ENCODE measurements around the gene PCED1A.

PCED1A gene, protein sequence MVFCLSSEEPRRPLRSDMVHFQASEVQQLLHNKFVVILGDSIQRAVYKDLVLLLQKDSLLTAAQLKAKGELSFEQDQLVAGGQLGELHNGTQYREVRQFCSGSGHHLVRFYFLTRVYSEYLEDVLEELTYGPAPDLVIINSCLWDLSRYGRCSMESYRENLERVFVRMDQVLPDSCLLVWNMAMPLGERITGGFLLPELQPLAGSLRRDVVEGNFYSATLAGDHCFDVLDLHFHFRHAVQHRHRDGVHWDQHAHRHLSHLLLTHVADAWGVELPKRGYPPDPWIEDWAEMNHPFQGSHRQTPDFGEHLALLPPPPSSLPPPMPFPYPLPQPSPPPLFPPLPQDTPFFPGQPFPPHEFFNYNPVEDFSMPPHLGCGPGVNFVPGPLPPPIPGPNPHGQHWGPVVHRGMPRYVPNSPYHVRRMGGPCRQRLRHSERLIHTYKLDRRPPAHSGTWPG

DNA sequence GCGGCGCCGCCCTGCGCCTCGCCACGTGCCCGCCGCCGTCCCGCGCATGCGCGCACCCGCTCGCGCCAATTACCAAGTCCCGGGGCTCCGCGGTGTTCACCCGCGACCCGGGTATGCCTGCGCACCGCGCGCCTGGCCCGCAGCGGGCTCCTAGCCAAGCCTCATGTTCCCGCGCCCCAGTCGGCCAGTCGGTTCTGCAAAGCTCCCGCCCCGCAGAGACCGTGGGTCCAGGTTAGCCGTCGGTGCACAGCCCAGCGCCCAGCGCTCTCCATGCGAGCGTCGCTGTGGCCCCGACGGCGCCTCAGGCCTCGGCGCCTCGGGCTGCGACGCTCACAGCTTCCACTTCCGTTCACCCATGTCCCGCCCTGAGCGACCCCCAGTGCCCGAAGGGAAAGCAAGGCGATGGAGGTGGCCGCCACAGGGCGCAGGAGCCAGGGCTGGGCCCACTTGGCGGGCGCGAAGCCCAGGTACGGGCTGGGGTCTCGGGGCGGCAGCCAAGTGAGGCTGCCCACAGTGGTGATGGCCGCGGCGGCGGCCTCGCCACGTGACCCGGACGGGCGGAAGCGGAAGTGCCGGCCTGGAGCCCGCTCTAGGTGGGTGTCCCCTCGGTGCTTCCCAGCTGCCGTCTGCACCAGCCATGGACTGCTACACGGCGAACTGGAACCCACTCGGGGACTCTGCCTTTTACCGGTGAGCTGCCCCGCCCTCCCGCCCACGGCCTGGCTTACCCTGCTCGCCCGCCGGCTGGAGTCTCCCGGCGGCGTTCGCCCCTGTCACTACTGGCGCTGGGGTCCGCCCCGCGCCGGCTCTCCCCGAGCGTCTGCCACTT lies at the start of gene PCED1A, which contains the start of gene VPS16:
TSS of gene PCED1A (minus strand) at position 518 of the 829 bp plus-strand sequence. CDS start 743 bp downstream, outside the sequence.
TSS of gene VPS16 (plus strand) at position 608 of the 829 bp plus-strand sequence. CDS start at position 638, 30 bp downstream.
- intact Hi-C loops (cut with DNase I; ENCODE audit: low total_unique reads): no loop called here
- H3K9me3 ChIP-seq: no peaks in the 10 kb centered on the region
- peaks cover 0 to 27% (median 5%) of the 10 kb centered on the region in 3 donors for H3K36me3 ChIP-seq
- H3K4me1 ChIP-seq: peaks cover 0 to 30% (median 17%) of the 10 kb centered on the region in 4 donors
- peak within 1 kb of the TSS; percentile 89 to 95 for H3K4me3 ChIP-seq
- H3K27ac ChIP-seq: peak within 1 kb of the TSS; percentile 92 to 95
- TF ChIP-seq, protein P1, sequence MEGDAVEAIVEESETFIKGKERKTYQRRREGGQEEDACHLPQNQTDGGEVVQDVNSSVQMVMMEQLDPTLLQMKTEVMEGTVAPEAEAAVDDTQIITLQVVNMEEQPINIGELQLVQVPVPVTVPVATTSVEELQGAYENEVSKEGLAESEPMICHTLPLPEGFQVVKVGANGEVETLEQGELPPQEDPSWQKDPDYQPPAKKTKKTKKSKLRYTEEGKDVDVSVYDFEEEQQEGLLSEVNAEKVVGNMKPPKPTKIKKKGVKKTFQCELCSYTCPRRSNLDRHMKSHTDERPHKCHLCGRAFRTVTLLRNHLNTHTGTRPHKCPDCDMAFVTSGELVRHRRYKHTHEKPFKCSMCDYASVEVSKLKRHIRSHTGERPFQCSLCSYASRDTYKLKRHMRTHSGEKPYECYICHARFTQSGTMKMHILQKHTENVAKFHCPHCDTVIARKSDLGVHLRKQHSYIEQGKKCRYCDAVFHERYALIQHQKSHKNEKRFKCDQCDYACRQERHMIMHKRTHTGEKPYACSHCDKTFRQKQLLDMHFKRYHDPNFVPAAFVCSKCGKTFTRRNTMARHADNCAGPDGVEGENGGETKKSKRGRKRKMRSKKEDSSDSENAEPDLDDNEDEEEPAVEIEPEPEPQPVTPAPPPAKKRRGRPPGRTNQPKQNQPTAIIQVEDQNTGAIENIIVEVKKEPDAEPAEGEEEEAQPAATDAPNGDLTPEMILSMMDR (IDR thresholded peaks at IDR 0.05): no peak
- H3K27me3 ChIP-seq: no peaks in the 10 kb centered on the region
- DNase-seq: peak; percentile 84 to 92

DNA sequence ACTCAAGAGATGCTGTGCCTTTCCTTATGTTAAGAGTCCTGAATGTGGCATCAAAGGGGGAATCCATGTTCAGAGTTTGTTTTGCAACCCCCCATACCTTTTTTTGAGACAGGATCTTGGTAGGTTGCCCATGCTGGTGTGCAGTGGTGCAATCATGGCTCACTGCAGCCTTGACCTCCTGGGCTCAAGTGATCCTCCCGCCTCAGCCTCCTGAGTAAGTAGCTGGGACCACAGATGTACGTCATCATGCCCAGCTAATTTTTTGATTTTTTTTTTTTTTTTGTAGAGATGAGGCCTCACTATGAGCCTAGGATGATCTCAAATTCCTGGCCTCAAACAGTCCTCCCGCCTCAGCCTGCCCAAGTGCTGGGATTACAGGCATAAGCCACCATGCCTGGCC lies 49.3 kb upstream of the PCED1A start:
- no peak overlapping the region for H3K27ac ChIP-seq
- H3K4me1 ChIP-seq: peaks cover 0 to 5% (median 0%) of the 10 kb centered on the region in 4 donors
- TF ChIP-seq, protein P1 (IDR thresholded peaks at IDR 0.05): no peak

DNA sequence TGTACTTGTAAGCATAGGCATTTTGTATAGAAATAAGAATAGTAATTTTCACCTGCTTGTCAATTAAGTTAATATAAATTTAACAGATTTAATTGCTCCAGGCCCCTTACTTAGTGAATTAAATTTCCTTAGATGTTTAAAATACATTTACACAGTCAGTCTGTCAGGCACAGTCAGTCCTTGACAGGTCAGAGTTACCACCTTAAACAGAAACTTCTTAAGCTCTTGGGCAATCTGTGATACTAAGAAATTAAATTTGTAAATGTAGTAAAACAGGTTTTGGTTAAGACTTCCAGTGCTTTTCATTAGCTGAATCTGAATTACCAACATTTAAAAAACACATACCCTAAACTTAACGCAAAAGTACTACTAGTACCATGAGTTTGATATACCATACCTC lies 48.8 kb upstream of the PCED1A start:
- H3K27me3 ChIP-seq: no peaks in the 10 kb centered on the region
- H3K4me1 ChIP-seq: peaks cover 0 to 5% (median 0%) of the 10 kb centered on the region in 4 donors

More for the DNA sequence above, 49.3 kb upstream of the PCED1A start:
- no peaks in the 10 kb centered on the region for H3K9me3 ChIP-seq
- no peak for DNase-seq
- intact Hi-C loops (cut with DNase I; ENCODE audit: low total_unique reads): no loop called here
- H3K27me3 ChIP-seq: no peaks in the 10 kb centered on the region
- no peak overlapping the region for H3K4me3 ChIP-seq
- no peaks in the 10 kb centered on the region for H3K36me3 ChIP-seq

DNA sequence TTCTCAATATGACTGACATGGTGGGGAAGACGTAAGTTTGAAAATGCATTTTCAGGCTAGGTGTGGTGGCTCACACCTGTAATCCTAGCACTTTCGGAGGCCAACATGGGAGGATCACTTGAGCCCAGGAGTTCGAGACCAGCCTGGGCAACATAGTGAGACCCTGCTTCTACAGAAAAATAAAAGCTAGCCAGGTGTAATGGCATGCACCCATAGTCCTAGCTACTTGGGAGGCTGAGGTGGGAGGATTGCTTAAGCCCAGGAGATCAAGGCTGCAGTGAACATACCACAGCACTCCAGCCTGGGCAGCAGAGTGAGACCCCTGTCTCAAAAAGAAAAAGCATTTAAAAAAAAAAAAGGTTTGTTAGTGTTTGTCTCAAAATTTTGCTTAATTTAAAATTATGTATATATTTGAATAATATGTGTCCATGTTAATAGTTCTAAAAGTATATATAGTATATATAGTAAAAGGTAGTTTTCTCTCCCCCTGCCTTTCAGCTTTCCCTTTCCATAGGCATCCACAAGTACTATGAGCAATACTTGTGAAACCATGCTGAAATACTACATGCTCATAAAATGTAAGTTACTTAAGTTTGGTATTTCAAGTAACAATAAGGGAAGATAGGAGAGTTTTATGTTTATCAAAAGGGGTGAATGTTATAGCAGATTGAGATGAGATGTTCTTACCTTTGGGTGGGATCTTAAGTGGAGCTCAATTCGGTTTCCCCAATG lies 47.9 kb upstream of the PCED1A start:
- no peak overlapping the region for H3K4me3 ChIP-seq
- no peak for DNase-seq
- no peaks in the 10 kb centered on the region for H3K9me3 ChIP-seq
- peaks cover 0 to 5% (median 0%) of the 10 kb centered on the region in 4 donors for H3K4me1 ChIP-seq
- intact Hi-C loops (cut with DNase I; ENCODE audit: low total_unique reads): no loop called here
- TF ChIP-seq, protein P1 (IDR thresholded peaks at IDR 0.05): no peak
- no peaks in the 10 kb centered on the region for H3K27me3 ChIP-seq
- H3K27ac ChIP-seq: no peak overlapping the region
- H3K36me3 ChIP-seq: no peaks in the 10 kb centered on the region

More for the DNA sequence above, 48.8 kb upstream of the PCED1A start:
- DNase-seq: no peak
- Histone ChIP-seq H3K27ac (no peak overlapping the region), H3K36me3 (no peaks in the 10 kb centered on the region), H3K9me3 (no peaks in the 10 kb centered on the region), H3K4me3 (no peak overlapping the region)
- intact Hi-C loops (cut with DNase I; ENCODE audit: low total_unique reads): no loop called here
- TF ChIP-seq, protein P1 (IDR thresholded peaks at IDR 0.05): no peak

DNA sequence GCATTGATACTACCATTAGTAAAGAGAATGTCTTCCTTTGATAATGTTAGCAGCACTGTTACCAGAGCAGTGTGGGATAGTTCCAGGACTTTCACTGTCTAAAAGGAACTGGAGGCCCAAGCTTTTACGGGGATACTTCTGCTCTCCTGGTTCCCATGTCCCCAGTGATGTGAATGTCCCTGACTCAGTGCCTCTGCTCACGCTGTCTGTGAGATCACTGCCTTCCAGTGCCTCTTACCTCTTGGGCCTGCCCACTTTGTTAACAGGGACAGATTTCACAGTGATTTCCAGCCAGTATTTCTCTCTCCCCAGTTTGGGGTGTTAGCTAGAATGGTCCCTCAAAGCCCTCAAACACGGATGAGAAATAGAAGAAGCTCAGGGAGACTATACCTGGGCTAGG lies 47.3 kb upstream of the PCED1A start:
- H3K9me3 ChIP-seq: no peaks in the 10 kb centered on the region
- DNase-seq: no peak
- TF ChIP-seq, protein P1 (IDR thresholded peaks at IDR 0.05): no peak
- intact Hi-C loops (cut with DNase I; ENCODE audit: low total_unique reads): no loop called here
- no peak overlapping the region for H3K4me3 ChIP-seq
- H3K27ac ChIP-seq: no peak overlapping the region
- no peaks in the 10 kb centered on the region for H3K36me3 ChIP-seq
- H3K27me3 ChIP-seq: no peaks in the 10 kb centered on the region
- peaks cover 0 to 5% (median 0%) of the 10 kb centered on the region in 4 donors for H3K4me1 ChIP-seq

Data from tibial artery (tissue), 4 donors.